Head of caudate nucleus (tissue), 42 donors: ENCODE results near the gene STK32B.

Source experiments
- DNase-seq, 42 donors: peaks; one replicate each; pipeline versions ENCODE4 v3.0.0 to v3.0.0-alpha.2; 2020 to 2021; ENCODE audit warnings: mixed read lengths in 7 of 42
- intact Hi-C: fragments of 100-400 bp; cut with DNase I; formaldehyde crosslinking; loops from one replicate; pipeline ENCODE4 v1.15.0; 2022

STK32B gene

DNA sequence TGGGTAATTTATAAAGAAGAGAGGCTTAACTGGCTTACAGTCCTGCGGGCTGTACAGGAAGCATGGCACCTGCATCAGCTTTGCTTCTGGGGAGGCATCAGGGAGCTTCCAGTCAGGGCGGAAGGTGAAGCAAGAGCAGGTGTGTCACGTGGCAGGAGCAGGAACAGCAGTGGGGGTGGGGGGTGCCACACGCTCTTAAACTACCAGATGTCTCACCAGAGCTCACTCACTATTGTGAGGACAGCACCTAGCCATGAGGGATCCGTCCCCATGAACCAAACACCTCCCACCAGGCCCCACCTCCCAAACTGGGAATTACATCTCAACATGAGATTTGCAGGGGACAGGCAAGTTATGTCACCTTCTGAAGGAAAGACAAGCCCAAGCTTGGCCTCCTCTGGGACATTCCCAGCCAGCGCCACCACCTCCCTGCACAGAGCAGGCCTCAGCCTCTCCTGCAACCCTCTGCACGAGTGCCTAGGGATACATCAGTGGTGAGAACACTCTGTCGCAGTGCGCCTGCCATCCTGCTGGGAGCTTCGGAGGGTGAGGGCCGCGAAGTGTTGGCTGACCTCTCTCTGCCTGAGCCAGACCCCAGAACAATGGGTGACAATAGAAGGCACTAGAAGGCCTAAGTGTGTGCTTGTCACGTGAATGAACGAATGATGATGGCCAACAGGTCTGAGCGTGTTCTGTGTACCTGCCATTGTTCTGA lies 412.8 kb downstream of the STK32B start:
- intact Hi-C loops, result no loop called here

DNA sequence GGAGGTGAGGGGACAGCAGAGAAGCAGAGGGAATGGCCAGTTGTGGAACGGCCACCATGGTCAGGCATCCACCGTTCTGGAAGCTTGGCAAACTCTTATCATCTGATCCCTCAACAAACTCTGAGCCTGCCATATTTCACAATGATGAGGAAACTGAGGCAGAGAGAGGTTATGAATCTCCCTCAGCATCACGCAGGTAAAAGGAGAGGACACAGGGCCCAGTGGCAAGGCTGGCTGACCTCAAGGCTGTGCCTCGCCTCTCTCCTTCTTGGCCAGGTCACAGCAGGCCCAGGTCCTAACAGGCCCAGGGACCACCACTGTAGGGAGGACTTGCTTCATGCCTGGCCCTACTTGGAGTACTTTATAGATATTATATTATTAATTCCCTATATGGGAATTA lies 414.2 kb downstream of the STK32B start:
- DNase-seq, result peak in 1 of 42 donors; percentile 5
- intact Hi-C loops, result no loop called here

More for the DNA sequence above, 412.8 kb downstream of the STK32B start:
- peak in 2 of 42 donors; percentile 23 to 31 for DNase-seq

DNA sequence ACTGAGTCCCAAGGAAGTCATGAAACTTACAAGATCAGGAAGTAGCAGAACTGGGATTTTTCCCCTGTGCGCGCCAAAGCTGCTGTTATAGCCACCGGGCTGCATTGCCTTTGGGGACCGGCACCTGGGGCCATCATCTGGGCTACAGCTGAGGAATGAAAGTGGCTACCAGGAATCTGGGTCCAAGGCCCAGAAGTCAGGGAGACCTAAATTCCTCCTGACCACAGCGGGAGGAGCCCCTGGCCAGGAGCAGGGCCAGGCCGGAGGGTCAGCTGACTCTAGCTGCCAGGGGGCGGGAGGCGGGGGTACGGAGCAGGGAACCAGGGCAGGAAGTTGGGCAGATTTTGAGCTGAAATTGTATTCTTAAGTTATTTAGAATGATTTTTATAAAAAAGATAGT lies 414.7 kb downstream of the STK32B start:
- intact Hi-C loops, result no loop called here
- peak in 1 of 42 donors; percentile 28 for DNase-seq

- intact Hi-C loops, result no loop called here
- DNase-seq, result peak in 2 of 42 donors; percentile 18 to 22
Observed at GRCh38 chr4:5467111-5467510, 415.8 kb downstream of the STK32B start.

GRCh38 chr4:5469151-5469775 lies 418.0 kb downstream of the STK32B start:
- DNase-seq, result peak in 3 of 42 donors; percentile 4 to 24 (median 5)
- intact Hi-C loops, result no loop called here

- DNase-seq, result peak in 4 of 42 donors; percentile 6 to 15 (median 10)
- intact Hi-C loops, result no loop called here
Observed at GRCh38 chr4:5469861-5470260, 418.6 kb downstream of the STK32B start.

- intact Hi-C loops, result no loop called here
- DNase-seq, result peak in 2 of 42 donors; percentile 5 to 22
Observed at GRCh38 chr4:5470318-5471198, 419.3 kb downstream of the STK32B start.

- DNase-seq, result peak in 1 of 42 donors; percentile 12
- intact Hi-C loops, result no loop called here
Observed at GRCh38 chr4:5471206-5471605, 419.9 kb downstream of the STK32B start.

GRCh38 chr4:5471691-5472090 lies 420.4 kb downstream of the STK32B start:
- intact Hi-C loops, result no loop called here
- DNase-seq, result peak in 2 of 42 donors; percentile 2 to 29

GRCh38 chr4:5472160-5472591 lies 420.9 kb downstream of the STK32B start:
- peak in 2 of 42 donors; percentile 5 to 29 for DNase-seq
- intact Hi-C loops, result no loop called here

GRCh38 chr4:5473125-5473524 lies 421.8 kb downstream of the STK32B start:
- DNase-seq, result peak in 1 of 42 donors; percentile 12
- intact Hi-C loops, result no loop called here

GRCh38 chr4:5474756-5475155 lies 423.5 kb downstream of the STK32B start:
- peak in 1 of 42 donors; percentile 13 for DNase-seq
- intact Hi-C loops, result no loop called here

DNA sequence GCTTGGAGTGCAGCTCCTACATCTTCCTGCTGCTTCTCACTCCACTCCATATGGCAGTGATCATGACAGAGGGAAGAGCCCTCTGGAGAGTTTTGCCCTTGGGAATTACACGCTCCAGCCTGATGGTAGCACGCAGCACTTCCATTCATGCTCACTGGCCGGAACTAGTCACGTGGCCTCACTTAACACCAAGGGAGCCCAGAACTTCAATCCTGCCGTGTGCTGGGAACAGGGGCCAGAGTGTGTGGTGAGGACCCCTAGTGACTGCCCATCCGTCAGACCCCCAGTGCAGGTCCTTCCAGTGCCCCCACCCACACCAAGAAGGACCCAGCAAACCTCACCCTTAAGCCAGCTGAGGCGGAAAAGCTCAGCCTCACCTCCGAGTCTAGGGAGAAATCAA lies 426.3 kb downstream of the STK32B start:
- intact Hi-C loops, result no loop called here
- DNase-seq, result peak in 3 of 42 donors; percentile 7 to 17 (median 10)

DNA sequence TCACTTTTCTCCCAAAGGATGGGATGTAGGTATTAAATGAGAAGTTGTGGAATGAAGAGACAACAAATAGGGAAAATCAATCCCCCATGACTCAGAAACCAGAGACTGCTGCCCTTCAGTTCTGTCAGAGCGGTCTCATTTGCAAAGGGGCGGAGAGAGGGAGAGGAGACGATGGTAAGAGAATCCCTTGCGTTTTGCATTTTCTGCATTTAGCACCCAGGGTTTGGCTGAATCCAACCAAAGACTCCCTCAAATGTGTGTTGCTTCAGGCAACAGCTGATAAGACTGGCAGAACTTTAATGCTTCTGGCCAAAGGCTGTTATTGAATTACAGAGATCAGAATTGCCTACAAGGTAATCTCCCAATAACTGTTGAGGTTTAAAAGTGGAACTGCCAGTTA lies 426.9 kb downstream of the STK32B start:
- DNase-seq, result peak in 3 of 42 donors; percentile 4 to 13 (median 5)
- intact Hi-C loops, result no loop called here

- intact Hi-C loops, result no loop called here
- peak in 4 of 42 donors; percentile 4 to 35 (median 14) for DNase-seq
Observed at GRCh38 chr4:5478697-5479096, 427.4 kb downstream of the STK32B start.

- intact Hi-C loops, result no loop called here
- no peak for DNase-seq
Observed at GRCh38 chr4:5479518-5480060, 428.3 kb downstream of the STK32B start.

- intact Hi-C loops, result no loop called here
- no peak for DNase-seq
Observed at GRCh38 chr4:5488413-5488812, 437.1 kb downstream of the STK32B start.

DNA sequence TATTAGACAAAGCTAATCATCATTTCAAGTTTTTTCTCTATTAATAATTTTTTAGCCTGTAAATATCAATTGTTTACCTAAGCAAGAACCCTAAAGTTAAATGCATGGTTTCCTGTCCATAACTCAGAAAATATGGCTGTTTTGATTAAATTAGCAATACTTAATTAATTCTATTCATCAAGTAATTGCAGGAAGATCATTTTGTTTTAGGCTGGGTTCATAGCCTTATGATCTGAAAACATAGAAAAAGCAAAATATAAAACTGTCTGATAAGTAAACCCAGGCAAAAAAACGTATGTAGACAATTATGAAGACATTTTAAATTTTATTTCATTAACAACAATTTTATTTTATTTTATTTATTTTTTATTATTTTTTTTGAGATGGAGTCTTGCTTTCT lies 438.0 kb downstream of the STK32B start:
- intact Hi-C loops, result no loop called here
- DNase-seq, result no peak

DNA sequence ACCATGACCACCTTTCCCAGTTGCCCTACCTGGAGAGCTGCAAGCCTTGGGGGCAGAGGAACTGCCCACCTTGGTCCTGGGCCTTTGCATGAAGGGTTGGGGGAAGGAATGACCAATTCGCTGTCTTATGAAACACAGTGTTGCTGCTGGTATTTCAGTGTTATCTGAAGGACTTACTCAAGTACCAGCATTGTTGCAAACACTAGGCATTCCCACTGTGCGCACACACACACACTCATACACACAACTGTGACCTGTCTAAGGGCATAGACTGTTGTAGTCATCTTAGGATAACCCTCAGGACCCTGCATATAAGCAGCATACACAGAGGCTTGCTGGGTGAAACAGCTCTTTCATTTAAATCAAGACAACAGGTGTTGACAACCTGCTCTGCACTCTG lies 446.2 kb downstream of the STK32B start:
- DNase-seq, result no peak
- intact Hi-C loops, result no loop called here
